ENCODE measurements around the gene TNNI2.

Gene TNNI2

GRCh38 chr11:1856306-1857005 is 17.7 kb downstream of the TNNI2 start:
- H3K9me3 Mint-ChIP-seq, result no peaks in the 10 kb centered on the region
- H3K27me3 Mint-ChIP-seq, result no peaks in the 10 kb centered on the region
- H3K4me3 Mint-ChIP-seq, result peak overlapping the region; percentile 99
- no peak for ATAC-seq
- peaks cover 30% of the 10 kb centered on the region for H3K4me1 Mint-ChIP-seq
- peak overlapping the region; percentile 99 for H3K27ac Mint-ChIP-seq
- H3K36me3 Mint-ChIP-seq, result peaks cover 17% of the 10 kb centered on the region

GRCh38 chr11:1857064-1857463 is 18.3 kb downstream of the TNNI2 start:
- Mint-ChIP-seq H3K27me3 (no peaks in the 10 kb centered on the region), H3K4me3 (no peak overlapping the region), H3K36me3 (peaks cover 17% of the 10 kb centered on the region), H3K27ac (no peak overlapping the region), H3K4me1 (peaks cover 24% of the 10 kb centered on the region), H3K9me3 (no peaks in the 10 kb centered on the region)
- no peak for ATAC-seq

GRCh38 chr11:1858154-1858553 is 19.4 kb downstream of the TNNI2 start:
- Mint-ChIP-seq H3K4me3 (no peak overlapping the region), H3K36me3 (peaks cover 13% of the 10 kb centered on the region), H3K9me3 (no peaks in the 10 kb centered on the region), H3K27ac (no peak overlapping the region), H3K27me3 (no peaks in the 10 kb centered on the region), H3K4me1 (peaks cover 14% of the 10 kb centered on the region)
- no peak for ATAC-seq

GRCh38 chr11:1858576-1858975 is 19.8 kb downstream of the TNNI2 start:
- H3K4me3 Mint-ChIP-seq, result no peak overlapping the region

GRCh38 chr11:1859004-1859403 is 20.2 kb downstream of the TNNI2 start:
- Mint-ChIP-seq H3K4me1 (peaks cover 14% of the 10 kb centered on the region), H3K27me3 (no peaks in the 10 kb centered on the region), H3K27ac (no peak overlapping the region), H3K9me3 (no peaks in the 10 kb centered on the region), H3K36me3 (peaks cover 6% of the 10 kb centered on the region), H3K4me3 (no peak overlapping the region)
- no peak for ATAC-seq

More at GRCh38 chr11:1858576-1858975, 19.8 kb downstream of the TNNI2 start:
- no peak for ATAC-seq
- H3K9me3 Mint-ChIP-seq, result no peaks in the 10 kb centered on the region
- H3K4me1 Mint-ChIP-seq, result peaks cover 14% of the 10 kb centered on the region
- H3K36me3 Mint-ChIP-seq, result peaks cover 10% of the 10 kb centered on the region
- no peak overlapping the region for H3K27ac Mint-ChIP-seq
- H3K27me3 Mint-ChIP-seq, result no peaks in the 10 kb centered on the region

- H3K9me3 Mint-ChIP-seq, result no peaks in the 10 kb centered on the region
- H3K4me3 Mint-ChIP-seq, result no peak overlapping the region
- no peak for ATAC-seq
- H3K4me1 Mint-ChIP-seq, result peaks cover 14% of the 10 kb centered on the region
- H3K36me3 Mint-ChIP-seq, result no peaks in the 10 kb centered on the region
- no peak overlapping the region for H3K27ac Mint-ChIP-seq
- H3K27me3 Mint-ChIP-seq, result no peaks in the 10 kb centered on the region
These were observed 21.3 kb downstream of the TNNI2 start for GRCh38 chr11:1860108-1860507.

GRCh38 chr11:1861435-1862411 is 22.9 kb downstream of the TNNI2 start:
- Mint-ChIP-seq H3K27ac (no peak overlapping the region), H3K4me1 (no peaks in the 10 kb centered on the region), H3K9me3 (no peaks in the 10 kb centered on the region), H3K27me3 (no peaks in the 10 kb centered on the region), H3K4me3 (no peak overlapping the region), H3K36me3 (peaks cover 10% of the 10 kb centered on the region)
- ATAC-seq, result no peak

- Mint-ChIP-seq H3K4me1 (no peaks in the 10 kb centered on the region), H3K36me3 (peaks cover 10% of the 10 kb centered on the region), H3K27ac (no peak overlapping the region), H3K27me3 (no peaks in the 10 kb centered on the region), H3K4me3 (no peak overlapping the region), H3K9me3 (no peaks in the 10 kb centered on the region)
- no peak for ATAC-seq
These were observed 24.0 kb downstream of the TNNI2 start for GRCh38 chr11:1862588-1863351.

- Mint-ChIP-seq H3K4me1 (no peaks in the 10 kb centered on the region), H3K9me3 (no peaks in the 10 kb centered on the region), H3K27ac (no peak overlapping the region), H3K27me3 (no peaks in the 10 kb centered on the region), H3K36me3 (peaks cover 10% of the 10 kb centered on the region), H3K4me3 (no peak overlapping the region)
- ATAC-seq, result no peak
These were observed 24.8 kb downstream of the TNNI2 start for GRCh38 chr11:1863352-1864216.

- H3K27me3 Mint-ChIP-seq, result no peaks in the 10 kb centered on the region
- H3K4me1 Mint-ChIP-seq, result no peaks in the 10 kb centered on the region
- H3K27ac Mint-ChIP-seq, result no peak overlapping the region
- peaks cover 16% of the 10 kb centered on the region for H3K36me3 Mint-ChIP-seq
- ATAC-seq, result no peak
- no peak overlapping the region for H3K4me3 Mint-ChIP-seq
- no peaks in the 10 kb centered on the region for H3K9me3 Mint-ChIP-seq
These were observed 25.4 kb downstream of the TNNI2 start for GRCh38 chr11:1864231-1864630.

- Mint-ChIP-seq H3K4me3 (peak overlapping the region; percentile 30), H3K9me3 (no peaks in the 10 kb centered on the region), H3K27me3 (no peaks in the 10 kb centered on the region), H3K27ac (peak overlapping the region; percentile 46), H3K4me1 (no peaks in the 10 kb centered on the region), H3K36me3 (peaks cover 22% of the 10 kb centered on the region)
- no peak for ATAC-seq
These were observed 26.3 kb downstream of the TNNI2 start for GRCh38 chr11:1864831-1865665.

- H3K9me3 Mint-ChIP-seq, result no peaks in the 10 kb centered on the region
- H3K27me3 Mint-ChIP-seq, result no peaks in the 10 kb centered on the region
- no peak overlapping the region for H3K4me3 Mint-ChIP-seq
- H3K4me1 Mint-ChIP-seq, result no peaks in the 10 kb centered on the region
- ATAC-seq, result no peak
- peaks cover 27% of the 10 kb centered on the region for H3K36me3 Mint-ChIP-seq
- H3K27ac Mint-ChIP-seq, result no peak overlapping the region
These were observed 27.4 kb downstream of the TNNI2 start for GRCh38 chr11:1866226-1866625.

- no peak overlapping the region for H3K4me3 Mint-ChIP-seq
- H3K36me3 Mint-ChIP-seq, result peaks cover 27% of the 10 kb centered on the region
- no peaks in the 10 kb centered on the region for H3K4me1 Mint-ChIP-seq
- ATAC-seq, result no peak
- no peak overlapping the region for H3K27ac Mint-ChIP-seq
- H3K9me3 Mint-ChIP-seq, result no peaks in the 10 kb centered on the region
- H3K27me3 Mint-ChIP-seq, result no peaks in the 10 kb centered on the region
These were observed 28.0 kb downstream of the TNNI2 start for GRCh38 chr11:1866776-1867175.

- Mint-ChIP-seq H3K4me3 (no peak overlapping the region), H3K4me1 (no peaks in the 10 kb centered on the region), H3K36me3 (peaks cover 31% of the 10 kb centered on the region), H3K9me3 (no peaks in the 10 kb centered on the region), H3K27me3 (no peaks in the 10 kb centered on the region), H3K27ac (no peak overlapping the region)
- ATAC-seq, result no peak
These were observed 28.6 kb downstream of the TNNI2 start for GRCh38 chr11:1867381-1867780.
